Uterus (tissue), 4 donors: ENCODE data around the gene PTPRD. TPM values are rescaled to one million over a fixed set of nuclear protein-coding genes. Genes with fewer than 3 reads are reported as not detected.

Source experiments
- DNase-seq, 2 donors: peaks; one replicate each; pipeline ENCODE4 v3.0.0-alpha.2; 2019 to 2020
- H3K27ac ChIP-seq, 2 donors: fragments of 200-600 bp; sonication (generic); 1 replicate in 1 of 2; 2 replicates in 1 of 2; pipeline ENCODE4 v1.5.1; 2016 to 2018
- H3K27me3 ChIP-seq, 2 donors: fragments of 200-600 bp; sonication (generic); one replicate each; pipeline ENCODE4 v1.5.1; 2018 to 2019; ENCODE audit warnings: control low read depth in 1 of 2
- H3K36me3 ChIP-seq, 2 donors: fragments of 200-600 bp; sonication (generic); one replicate each; pipeline ENCODE4 v1.5.1; 2019; ENCODE audit warnings: control low read depth in 1 of 2
- H3K4me1 ChIP-seq, 2 donors: fragments of 200-600 bp; sonication (generic); one replicate each; pipeline ENCODE4 v1.5.1; 2018 to 2019; ENCODE audit warnings: control low read depth in 1 of 2
- H3K4me3 ChIP-seq, 2 donors: fragments of 200-600 bp; sonication (generic); 1 replicate in 1 of 2; 2 replicates in 1 of 2; pipeline ENCODE4 v1.5.1; 2018 to 2019; ENCODE audit warnings: mild to moderate bottlenecking in 1 of 2
- H3K9me3 ChIP-seq, 2 donors: fragments of 200-600 bp; sonication (generic); one replicate each; pipeline ENCODE4 v1.5.1; 2019; ENCODE audit warnings: control low read depth in 1 of 2
- POLR2A ChIP-seq, 2 donors: fragments of 450-650 bp; IDR thresholded peaks; one replicate each; pipeline ENCODE4 v1.6.1; 2016; ENCODE audit warnings: antibody characterized with exemption in 2 of 2, mild to moderate bottlenecking in 1 of 2, moderate library complexity in 1 of 2
- intact Hi-C: fragments of 100-400 bp; cut with DNase I; formaldehyde crosslinking; loops from one replicate; pipeline ENCODE4 v1.15.1; 2023; ENCODE audit warnings: low total_unique reads
- total RNA-seq, 4 donors: library from RNA; depleted of rRNA in 3 of 4; stranded (reverse); fragments of >200 nt in 3 of 4; gene quantifications; one replicate each; pipeline versions ENCODE4 v1.1.0 to v1.2.4, GENCODE V29; 2014 to 2023
- TF ChIP-seq, protein P1 (sequence below), 4 experiments: fragments of 200-600 bp in 2 of 4; fragments of 450-650 bp in 2 of 4; sonication (generic) in 2 of 4; IDR thresholded peaks; one replicate each; pipeline ENCODE4 v1.5.1; 2016 to 2019; ENCODE audit warnings: antibody characterized with exemption in 4 of 4, mild to moderate bottlenecking in 2 of 4, moderate library complexity in 1 of 4
- donor health status: DM: yes; HTN: yes; CAD: no.

Gene PTPRD
- total RNA-seq, 4 donors from 2014 or later = 1.2 to 136 (median 26.4) TPM

DNA sequence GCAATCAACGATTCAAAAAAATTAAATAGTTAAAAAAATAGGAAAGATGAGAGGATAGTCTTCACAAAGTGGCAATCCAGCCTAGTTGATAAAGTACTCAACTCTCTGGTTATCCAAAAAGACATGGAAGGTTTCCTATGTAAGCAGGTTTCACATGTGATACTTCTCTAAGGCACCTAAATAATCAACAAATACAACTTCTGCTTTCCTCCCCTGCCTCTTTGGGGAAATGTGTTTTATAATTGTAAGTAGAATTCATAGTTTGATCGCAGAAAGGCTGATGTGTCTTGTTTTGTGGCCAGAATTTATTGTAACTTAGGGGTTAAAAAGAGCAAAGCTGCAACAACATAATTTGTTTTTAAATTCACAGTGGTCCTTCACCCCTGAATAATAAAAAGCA lies 1957.7 kb downstream of the PTPRD start:
- DNase-seq = no peak
- Histone ChIP-seq H3K9me3 (no peaks in the 10 kb centered on the region), H3K27me3 (no peaks in the 10 kb centered on the region), H3K27ac (no peak overlapping the region), H3K36me3 (no peaks in the 10 kb centered on the region), H3K4me1 (no peaks in the 10 kb centered on the region), H3K4me3 (no peak overlapping the region)
- intact Hi-C loops = no loop called here
- no peak for TF ChIP-seq POLR2A (IDR thresholded peaks at IDR 0.05)
- TF ChIP-seq, protein P1, sequence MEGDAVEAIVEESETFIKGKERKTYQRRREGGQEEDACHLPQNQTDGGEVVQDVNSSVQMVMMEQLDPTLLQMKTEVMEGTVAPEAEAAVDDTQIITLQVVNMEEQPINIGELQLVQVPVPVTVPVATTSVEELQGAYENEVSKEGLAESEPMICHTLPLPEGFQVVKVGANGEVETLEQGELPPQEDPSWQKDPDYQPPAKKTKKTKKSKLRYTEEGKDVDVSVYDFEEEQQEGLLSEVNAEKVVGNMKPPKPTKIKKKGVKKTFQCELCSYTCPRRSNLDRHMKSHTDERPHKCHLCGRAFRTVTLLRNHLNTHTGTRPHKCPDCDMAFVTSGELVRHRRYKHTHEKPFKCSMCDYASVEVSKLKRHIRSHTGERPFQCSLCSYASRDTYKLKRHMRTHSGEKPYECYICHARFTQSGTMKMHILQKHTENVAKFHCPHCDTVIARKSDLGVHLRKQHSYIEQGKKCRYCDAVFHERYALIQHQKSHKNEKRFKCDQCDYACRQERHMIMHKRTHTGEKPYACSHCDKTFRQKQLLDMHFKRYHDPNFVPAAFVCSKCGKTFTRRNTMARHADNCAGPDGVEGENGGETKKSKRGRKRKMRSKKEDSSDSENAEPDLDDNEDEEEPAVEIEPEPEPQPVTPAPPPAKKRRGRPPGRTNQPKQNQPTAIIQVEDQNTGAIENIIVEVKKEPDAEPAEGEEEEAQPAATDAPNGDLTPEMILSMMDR (IDR thresholded peaks at IDR 0.05) = no peak

DNA sequence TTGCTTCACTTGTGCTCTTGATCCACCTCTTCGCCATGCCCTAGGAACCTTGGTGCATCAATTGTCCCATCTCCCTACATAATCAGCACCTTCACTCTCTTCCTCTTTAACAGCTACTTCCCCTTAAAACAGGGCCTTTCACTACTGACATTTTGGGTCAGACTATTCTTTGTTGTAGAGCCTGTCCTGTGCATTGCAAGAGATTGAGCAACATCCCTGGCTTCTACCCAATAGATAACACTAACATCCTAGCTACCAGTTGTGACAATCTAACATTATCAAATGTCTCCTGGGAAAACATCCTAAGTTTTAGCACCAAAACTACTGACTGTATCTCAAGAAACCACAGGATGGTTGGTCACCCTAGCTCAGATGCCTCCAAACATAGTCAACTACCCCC lies 1958.9 kb downstream of the PTPRD start:
- Histone ChIP-seq H3K27me3 (no peaks in the 10 kb centered on the region), H3K27ac (no peak overlapping the region), H3K36me3 (no peaks in the 10 kb centered on the region), H3K4me1 (no peaks in the 10 kb centered on the region), H3K9me3 (no peaks in the 10 kb centered on the region), H3K4me3 (no peak overlapping the region)
- intact Hi-C loops = no loop called here
- DNase-seq = no peak
- TF ChIP-seq, protein P1 (IDR thresholded peaks at IDR 0.05) = no peak
- no peak for TF ChIP-seq POLR2A (IDR thresholded peaks at IDR 0.05)

DNA sequence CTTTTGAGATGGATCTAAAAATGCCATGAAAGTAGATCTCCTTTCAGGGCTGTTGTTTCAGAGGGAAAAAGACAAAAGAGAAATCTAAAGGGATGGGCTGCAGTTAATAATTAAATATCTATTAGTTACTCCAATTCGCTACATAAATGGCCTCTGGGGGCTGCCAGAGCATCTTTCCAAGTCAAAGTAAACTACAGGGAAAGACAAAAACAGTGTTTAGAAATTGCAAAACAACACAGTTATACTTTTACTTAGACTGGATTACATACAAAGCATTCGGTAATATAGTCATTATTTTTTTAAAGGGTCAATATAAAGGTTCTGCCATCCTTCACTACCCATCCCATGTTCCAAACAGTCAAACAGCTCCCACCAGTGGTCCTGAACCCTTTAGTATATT lies 1959.7 kb downstream of the PTPRD start:
- no peaks in the 10 kb centered on the region for H3K4me1 ChIP-seq
- H3K36me3 ChIP-seq = no peaks in the 10 kb centered on the region
- H3K9me3 ChIP-seq = no peaks in the 10 kb centered on the region
- TF ChIP-seq, protein P1 (IDR thresholded peaks at IDR 0.05) = no peak
- TF ChIP-seq POLR2A (IDR thresholded peaks at IDR 0.05) = no peak
- no peak for DNase-seq
- H3K4me3 ChIP-seq = no peak overlapping the region
- intact Hi-C loops = no loop called here
- H3K27ac ChIP-seq = no peak overlapping the region
- H3K27me3 ChIP-seq = no peaks in the 10 kb centered on the region

GRCh38 chr9:8652255-8652654 lies 1960.5 kb downstream of the PTPRD start:
- TF ChIP-seq, protein P1 (IDR thresholded peaks at IDR 0.05) = no peak
- no peak for TF ChIP-seq POLR2A (IDR thresholded peaks at IDR 0.05)
- intact Hi-C loops = no loop called here
- Histone ChIP-seq H3K27me3 (no peaks in the 10 kb centered on the region), H3K27ac (no peak overlapping the region), H3K4me3 (no peak overlapping the region), H3K36me3 (no peaks in the 10 kb centered on the region), H3K9me3 (no peaks in the 10 kb centered on the region), H3K4me1 (no peaks in the 10 kb centered on the region)
- no peak for DNase-seq

DNA sequence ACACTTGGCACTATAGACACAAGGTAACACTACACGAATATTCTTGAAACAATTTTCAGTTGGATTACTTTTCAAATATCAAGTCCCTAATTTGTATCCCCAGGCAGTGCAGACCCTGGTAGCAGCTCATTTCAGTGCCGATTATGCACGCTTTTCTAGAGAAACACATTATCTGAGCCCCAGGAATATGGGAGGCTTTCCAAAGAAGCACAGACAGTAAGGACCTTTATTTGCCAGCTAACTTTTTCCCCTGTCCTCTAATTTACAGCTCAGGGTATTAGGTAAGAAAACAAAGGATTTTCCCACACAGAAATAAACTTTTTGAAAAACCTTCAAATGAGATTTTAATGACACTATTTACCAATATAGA lies 1961.0 kb downstream of the PTPRD start:
- Histone ChIP-seq H3K27ac (no peak overlapping the region), H3K9me3 (no peaks in the 10 kb centered on the region), H3K4me1 (no peaks in the 10 kb centered on the region), H3K36me3 (no peaks in the 10 kb centered on the region), H3K27me3 (no peaks in the 10 kb centered on the region), H3K4me3 (no peak overlapping the region)
- intact Hi-C loops = no loop called here
- TF ChIP-seq, protein P1 (IDR thresholded peaks at IDR 0.05) = no peak
- no peak for TF ChIP-seq POLR2A (IDR thresholded peaks at IDR 0.05)
- no peak for DNase-seq
